ENCODE results near the gene USP34. TPM values are rescaled to one million over a fixed set of nuclear protein-coding genes. Genes with fewer than 3 reads are reported as not detected.

USP34 gene
- total RNA-seq, 1 donor from 2014 or later: 58.5 TPM

GRCh38 chr2:61145990-61146389, 324.9 kb downstream of the USP34 start:
- ATAC-seq: no peak

DNA sequence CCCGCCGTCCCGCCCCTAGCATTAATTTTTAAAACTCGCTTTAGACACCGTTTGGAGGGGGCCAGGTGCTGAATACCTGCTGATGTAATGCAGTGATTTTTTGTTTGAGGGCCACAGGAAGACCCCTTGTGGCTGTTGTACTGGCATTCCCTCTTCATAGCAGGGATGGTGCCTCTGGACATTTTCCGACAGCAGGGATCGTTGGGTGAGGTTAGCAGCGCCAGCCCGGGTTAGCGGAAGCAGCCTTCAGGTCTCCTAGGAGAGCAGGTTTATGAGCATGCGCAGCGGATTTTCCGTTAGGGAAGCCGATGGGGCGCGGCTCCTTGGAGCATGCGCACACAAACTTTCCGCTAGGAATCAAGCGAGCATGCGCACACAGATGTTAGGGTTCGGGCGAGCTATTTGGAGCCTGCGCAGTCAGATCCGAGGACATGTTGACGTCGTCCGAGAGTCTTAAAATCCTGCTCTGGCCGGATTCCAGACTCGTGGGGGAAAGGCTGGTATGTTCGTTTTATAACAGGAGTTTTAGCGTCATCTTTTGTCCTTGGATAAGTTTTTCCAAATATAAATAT, 326.1 kb downstream of the USP34 start:
- ATAC-seq: peak; percentile 99

- no peak for ATAC-seq
These were observed 329.7 kb downstream of the USP34 start for GRCh38 chr2:61141151-61141550.

DNA sequence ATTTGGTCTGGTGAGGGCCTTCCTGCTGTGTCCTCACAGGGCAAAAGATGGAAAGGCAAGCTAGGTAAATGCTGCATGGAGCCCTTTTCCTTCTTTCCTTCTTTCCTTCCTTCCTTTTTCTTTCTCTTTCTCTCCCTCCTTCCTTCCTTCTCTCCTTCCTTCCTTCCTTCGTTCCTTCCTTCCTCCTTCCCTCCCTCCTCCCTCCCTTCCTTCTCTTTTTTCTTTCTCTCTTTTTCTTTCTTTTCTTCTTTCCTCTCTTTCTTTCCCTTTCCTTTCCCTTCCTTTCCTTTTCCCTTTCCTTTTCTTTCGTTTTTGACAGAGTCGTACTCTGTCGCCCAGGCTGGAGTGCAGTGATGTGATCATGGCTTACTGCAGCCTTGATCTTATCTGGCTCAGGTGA, 332.0 kb downstream of the USP34 start:
- ATAC-seq: no peak

Other genes starting within 250 kb of the USP34 start
- gene XPO1, start 67.3 kb upstream of the USP34 start, total RNA-seq: 77.7 TPM